ENCODE data around the gene HECW1.
A peak's percentile ranks its signal among the peaks of the same experiment; 100 is the strongest.
"Not testable (repeated sequence)": the region's sequence is repeated elsewhere in the genome, so short reads cannot be mapped to it uniquely, and the experiment has no call there.

HECW1 gene

DNA sequence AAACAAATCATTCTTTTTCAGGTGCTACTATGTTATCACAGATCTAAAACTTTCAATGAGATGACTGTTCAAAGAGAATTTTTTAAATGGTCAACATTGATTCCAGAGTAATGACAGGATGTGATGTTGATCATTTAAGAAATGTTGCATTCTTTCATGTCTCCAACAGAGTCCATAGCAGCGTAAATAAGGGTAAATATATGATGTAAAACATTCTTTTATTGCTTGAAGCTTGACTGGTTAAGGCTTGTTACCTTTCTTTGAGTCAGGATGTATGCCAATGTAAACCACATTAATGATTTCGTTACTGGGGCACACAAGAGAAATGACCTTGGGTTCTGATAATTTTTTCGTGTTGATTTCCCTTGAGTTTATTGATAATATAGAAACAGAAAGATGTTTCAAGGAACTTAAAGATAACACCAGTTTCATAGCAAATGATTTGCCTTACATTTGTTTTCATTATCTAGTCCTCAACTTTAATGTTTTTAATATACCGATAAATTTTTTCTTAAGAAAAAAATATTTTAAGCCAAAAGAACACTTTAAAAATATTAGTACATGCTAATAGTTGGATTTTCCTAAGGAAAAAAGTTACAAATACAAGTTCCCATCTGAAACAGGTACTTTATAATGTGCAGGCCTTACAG is 473.9 kb downstream of the HECW1 start:
- DNase-seq = no peak

DNA sequence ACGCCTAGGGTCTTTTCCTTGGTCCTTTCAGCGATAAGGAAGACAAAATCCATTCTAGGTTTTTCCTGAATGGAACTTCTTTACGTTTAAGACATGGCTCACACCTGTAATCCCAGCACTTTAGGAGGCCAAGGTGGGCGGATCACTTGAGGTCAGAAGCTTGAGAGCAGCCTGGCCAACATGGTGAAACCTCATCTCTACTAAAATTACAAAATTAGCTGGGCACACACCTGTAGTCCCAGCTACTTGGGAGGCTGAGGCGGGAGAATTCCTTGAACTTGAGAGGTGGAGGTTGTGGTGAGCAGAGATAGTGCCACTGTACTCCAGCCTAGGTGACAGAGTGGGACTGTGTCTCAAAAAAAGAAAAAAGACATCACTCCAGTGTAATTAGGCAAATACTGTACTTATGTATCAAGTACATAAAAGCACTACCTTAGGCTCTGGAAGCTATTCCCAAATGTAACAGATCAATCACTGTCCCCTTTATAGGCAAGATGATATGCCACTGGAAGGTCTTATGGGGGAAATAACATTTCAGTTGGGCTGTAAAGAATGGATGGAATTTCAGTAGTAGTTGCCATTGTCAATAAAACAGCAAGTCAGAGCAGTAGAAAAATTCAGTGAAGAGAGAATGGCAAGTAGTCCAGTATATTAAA is 476.2 kb downstream of the HECW1 start:
- no peak for DNase-seq

DNA sequence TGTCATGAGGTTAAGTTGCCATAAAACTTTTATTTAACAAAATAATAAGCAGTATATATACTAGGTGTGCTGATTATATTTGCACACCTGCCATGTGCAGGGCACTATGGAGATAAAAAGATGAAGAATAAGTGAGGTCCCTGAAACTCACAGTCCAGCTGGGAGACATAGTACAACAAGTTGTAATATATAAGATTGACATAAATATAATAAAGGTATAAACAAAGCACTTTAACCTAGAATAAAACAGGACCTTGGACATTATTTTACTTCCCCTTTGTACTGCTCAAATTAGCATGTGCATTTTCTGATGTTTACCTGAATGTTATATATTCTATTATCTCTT is 476.7 kb downstream of the HECW1 start:
- DNase-seq = no peak

DNA sequence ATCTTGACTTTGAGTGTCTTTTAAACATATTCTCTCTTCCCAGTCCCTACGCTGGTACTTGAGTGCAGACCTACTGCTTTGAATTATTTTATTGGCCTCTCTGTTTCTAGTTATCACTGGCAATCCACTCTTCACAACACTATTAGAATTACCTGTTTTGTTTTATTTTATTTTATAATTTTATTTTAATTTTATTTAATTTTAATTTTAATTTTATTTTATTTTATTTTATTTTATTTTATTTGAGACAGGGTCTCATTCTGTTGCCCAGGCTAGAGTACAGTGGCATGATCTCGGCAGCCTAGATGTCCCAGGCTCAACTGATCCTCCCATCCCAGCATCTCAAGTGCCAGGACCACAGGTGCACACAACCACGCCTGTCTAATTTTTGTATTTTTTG is 477.3 kb downstream of the HECW1 start:
- DNase-seq = no peak

DNA sequence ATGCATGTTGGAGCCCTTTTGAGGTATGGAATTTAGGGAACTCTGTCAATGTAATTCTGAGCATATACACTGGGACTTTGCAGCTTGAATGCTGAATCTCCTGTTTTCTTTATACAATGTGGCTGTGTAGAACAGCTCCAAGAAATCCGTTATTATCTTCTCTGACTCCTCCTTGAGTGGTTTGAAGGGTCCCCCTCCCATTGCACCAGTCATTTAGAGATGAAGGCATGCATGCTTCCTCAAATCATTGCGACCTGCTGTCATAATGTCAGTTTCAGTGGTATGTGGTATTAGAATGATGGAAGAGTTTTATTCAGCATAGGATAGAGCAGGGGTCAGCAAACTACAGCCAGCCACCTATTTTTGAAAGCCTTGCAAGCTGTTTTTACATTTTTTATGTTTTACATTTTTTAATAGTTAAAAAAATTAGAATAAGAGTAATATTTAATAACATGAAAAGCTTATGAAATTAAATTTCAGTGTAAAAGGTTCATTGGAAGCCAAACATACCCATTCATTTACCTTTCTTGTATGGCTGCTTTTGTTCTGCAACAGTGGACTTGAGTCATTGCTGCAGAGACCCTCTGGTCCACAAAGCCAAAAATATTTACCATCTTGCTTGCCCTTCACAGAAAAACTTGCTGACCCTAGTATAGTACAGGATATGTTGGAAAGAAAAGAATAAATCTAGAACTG is 478.6 kb downstream of the HECW1 start:
- peak; percentile 39 for DNase-seq

DNA sequence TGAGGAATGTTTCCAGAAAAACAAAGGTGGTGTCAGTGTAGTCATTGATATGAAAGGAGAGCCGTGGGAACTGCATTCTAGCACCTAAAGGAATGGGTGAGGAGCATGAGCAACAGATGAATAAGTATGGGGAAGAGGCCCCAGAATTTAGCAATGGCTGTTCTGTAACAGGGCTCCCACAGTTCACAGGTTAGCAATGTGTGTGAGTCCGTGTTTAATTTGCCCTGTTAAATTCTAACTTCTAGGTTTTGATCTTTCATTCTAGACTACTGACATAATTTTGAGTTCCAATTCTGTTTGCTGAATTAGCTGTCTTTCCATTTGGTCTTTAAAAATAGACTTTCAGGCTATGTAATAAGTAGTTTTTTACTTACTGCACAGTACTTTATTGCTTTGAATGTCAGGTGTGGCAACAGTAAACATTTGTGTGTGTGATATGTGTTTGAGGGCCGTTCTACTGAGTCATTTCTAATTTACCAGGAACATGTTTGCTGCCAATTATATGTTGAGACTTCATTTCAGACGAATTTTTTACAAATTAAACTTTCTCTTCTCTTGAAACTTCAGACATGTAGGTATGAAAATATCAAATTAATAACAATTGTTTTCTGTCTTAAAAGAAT is 479.2 kb downstream of the HECW1 start:
- DNase-seq = no peak

DNA sequence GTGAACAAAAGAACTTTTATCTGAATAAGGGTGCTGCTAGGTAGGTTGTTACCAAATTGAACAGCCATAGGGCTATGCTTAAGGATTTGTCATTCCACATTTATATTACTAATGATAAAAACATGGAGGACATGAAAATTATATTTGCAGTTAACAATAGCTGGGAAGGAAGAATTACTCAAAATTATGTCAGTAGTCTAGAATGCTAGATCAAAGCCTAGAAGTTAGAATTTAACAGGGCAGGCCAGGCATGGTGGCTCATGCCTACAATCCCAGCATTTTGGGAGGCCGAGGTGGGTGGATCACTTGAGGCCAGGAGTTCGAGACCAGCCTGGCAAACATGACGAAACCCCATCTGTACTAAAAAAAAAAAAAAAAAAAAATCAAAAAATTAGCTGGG is 479.9 kb downstream of the HECW1 start:
- DNase-seq = no peak

DNA sequence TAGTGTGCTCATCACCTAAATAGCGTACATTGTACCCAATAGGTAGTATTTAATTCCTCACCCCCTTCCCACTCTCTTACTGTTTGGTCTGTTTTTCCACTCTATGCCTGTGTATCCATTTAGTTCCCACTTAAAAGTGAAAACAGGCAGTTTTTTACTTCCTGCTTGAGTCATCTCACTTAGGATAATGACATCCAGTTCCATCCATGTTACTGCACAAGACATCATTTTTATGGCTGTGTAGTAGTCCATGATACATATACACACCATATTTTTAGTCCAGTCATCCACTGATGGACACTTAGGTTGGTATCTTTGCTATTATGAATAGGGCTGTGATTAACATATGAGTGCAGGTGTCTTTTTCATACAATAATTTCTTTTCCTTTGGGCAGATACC is 480.6 kb downstream of the HECW1 start:
- peak; percentile 43 for DNase-seq

DNA sequence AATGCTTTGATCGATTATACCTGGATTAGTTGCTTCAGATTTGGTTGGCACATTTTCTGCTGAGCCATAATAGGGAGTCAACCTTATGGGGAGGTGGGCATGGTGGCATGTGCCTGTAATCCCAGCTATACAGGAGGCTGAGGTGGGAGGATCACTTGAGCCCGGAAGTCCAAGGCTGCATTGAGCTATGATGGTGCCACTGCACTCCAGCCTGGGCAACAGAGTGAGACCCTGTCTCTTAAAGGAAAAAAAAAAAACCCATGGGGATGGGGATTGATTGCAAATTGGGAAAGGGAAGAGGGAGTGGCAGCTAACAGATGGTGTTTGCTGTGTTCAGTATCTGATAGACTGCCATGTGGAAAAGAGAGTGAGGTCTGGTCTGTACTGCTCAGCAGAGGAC is 481.6 kb downstream of the HECW1 start:
- DNase-seq = no peak

DNA sequence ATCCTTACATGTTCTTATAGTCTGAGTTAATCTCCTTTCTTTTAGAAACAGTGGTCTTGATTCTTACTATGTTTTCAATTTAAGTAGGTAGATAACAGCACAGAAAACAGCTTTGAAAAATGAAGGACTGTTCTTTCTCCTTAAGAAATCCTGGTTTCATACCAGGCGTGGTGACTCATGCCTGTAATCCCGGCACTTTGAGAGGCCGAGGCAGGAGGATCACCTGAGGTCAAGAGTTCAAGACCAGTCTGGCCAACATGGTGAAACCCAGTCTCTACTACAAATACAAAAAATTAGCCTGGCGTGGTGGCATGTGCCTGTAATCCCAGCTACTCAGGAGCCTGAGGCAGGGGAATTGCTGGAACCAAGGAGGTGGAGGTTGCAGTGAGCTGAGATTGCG is 484.0 kb downstream of the HECW1 start:
- not testable (repeated sequence) for DNase-seq

DNA sequence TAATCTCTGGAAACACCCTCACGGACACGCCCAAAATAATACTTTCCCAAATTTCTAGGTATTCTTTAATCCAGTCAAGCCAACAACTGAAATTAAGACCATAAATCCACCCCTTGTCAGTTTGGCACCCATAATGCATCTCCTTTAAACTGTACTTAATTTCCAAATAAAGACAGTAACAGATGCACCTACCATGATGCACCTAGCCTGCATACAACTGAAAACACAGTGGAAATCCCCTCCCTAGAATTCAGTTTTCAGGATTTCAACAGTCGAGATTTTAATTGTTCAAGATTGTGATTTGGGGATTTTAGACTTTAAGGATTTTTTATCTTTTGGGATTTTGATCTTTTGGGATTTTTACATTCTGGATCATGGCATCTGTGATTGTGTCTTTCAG is 487.6 kb downstream of the HECW1 start:
- DNase-seq = no peak

DNA sequence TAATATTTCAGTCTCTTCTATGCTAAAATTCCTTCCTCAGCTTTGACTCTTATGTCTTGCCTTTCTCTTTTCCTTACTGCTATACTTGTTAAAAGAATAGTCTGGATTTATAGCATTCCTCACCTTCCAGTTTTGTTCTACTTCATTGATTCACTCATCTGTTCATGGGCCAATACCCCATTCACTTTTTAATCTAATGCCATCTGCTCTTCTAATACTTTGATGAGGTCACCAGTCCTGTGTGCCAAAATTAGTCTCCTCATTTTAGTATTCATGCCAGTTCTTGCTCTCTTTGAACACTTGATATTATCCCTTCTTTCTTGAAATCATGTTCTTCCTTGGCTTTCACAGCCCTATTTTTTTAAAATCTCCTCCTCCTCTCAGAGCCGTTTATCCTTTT is 489.8 kb downstream of the HECW1 start:
- no peak for DNase-seq

DNA sequence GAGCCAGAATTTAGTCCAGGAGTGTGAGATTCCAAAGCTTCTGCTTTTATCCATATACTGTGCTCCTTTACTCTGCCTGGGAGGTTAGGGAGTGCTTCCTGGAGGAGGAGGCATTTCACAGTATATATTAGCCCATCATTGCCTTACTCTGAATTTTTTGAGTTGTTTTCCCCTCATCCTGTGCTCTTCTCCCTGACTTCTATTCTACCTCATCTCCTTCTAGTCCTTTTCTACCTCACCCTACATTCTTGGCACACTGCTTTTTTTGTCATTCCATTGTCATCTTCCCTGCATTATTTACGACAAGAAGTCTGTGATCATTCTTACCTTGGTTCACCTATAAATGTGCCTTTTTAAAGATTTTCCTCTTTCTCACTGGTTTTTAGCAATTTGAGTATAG is 491.8 kb downstream of the HECW1 start:
- DNase-seq = no peak

DNA sequence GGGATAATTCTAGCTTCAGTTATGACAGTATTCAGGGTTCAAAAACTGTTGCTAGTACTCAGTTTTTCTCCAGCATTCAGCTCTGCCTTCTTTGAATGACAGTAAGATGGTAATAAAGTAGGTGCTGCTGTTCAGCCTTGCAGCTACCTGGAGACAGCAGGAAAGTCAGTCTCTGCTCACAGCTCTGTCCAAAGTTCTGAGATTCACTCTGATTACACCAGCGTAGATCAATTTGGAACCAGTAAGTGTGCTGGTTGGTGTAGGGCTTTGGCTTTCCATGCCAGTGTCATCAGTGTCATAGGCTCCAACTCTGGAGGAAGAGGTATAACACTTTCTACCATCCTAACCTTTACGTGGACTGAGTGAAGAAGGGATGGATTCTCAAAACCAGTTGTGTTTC is 496.6 kb downstream of the HECW1 start:
- DNase-seq = no peak

DNA sequence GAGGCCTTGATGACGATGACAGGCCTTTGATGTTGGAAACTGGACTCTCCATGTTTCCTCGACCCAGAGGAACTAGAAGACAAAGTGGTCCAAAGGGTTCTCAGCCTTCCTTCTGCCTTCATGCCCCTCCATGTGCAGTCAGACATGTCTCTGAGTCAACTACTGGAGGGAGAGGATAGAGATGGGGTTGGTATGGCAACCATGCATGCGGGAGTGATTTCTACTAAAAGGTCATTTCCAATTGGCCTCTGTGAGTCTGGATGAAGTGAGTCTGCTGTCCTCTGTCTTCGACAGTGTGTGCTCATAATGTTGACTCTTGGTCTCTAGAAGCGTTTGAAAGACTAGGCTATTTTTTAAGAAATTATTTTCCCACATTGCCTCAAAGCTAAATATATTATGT is 499.7 kb downstream of the HECW1 start:
- DNase-seq = no peak

DNA sequence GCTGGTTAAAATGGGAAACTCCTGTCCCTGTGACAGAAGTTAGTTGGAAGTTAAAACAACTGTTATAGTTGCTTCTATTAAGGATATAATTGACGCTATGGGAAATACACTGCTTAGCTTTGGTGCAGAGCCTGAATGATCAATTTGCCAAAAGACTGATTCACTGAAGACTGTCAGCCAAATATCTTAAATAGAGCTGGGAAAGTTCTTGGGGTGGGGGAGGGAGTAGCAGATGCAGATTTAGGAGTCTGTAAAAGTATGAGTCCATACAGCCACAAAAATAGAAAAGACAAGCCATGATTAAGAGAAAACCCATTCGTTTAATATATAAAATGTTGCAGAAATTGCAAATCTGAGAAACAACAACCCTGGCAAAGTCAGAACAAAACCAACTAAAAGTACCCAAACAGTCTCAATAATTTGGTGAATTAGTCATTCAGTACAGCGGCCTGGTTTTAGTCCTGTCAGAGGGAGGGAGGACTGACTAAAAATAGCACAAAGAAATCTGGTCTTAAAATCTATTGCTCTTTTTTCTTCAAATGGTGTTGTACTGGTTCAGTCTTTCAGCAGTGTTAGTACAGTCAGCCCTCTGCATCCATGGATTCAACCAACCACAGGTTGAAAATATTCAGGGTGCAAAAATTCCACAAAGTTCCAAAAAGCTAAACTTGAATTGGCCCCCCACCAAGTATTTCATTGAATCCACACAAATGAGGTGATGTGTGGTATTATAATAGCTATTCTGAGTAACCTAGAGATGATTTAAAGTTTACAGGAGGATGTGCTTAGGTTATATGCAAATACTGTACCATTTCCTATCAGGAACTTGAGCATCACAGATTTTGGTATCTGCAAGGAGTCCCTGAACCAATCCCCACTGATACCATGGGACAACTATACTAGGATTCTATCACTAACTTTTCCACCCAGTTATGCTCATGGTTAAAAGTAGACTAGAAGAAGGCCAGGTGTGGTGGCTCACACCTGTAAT is 500.4 kb downstream of the HECW1 start:
- DNase-seq = no peak
